ENCODE data around the gene C10orf90. TPM values are rescaled to one million over a fixed set of nuclear protein-coding genes. Genes with fewer than 3 reads are reported as not detected.

C10orf90 gene
- total RNA-seq, 4 donors from 2014 or later = 2.7 to 5.8 (median 4.0) TPM

- intact Hi-C loops (cut with DNase I; ENCODE audit: low total_unique reads) = no loop called here
- 88 to 90% methylated on average over 2 of the region's 2 CpGs for WGBS, 2 donors
- no peak for DNase-seq (ENCODE audit: low spot score in 2 of 2)
- H3K4me3 ChIP-seq (ENCODE audit: low read depth, poor library complexity, severe bottlenecking) = no peak overlapping the region
- no peak for TF ChIP-seq POLR2A (IDR thresholded peaks at IDR 0.05)
- TF ChIP-seq CTCF (IDR thresholded peaks at IDR 0.05) = no peak
Measured at GRCh38 chr10:126654579-126654978, 15.9 kb downstream of the C10orf90 start.

GRCh38 chr10:126651467-126651866 is 19.0 kb downstream of the C10orf90 start:
- intact Hi-C loops (cut with DNase I; ENCODE audit: low total_unique reads) = no loop called here
- no peak overlapping the region for H3K4me3 ChIP-seq (ENCODE audit: low read depth, poor library complexity, severe bottlenecking)
- WGBS, 2 donors = 65 to 72% methylated on average over 3 of the region's 3 CpGs
- no peak for TF ChIP-seq CTCF (IDR thresholded peaks at IDR 0.05)
- no peak for TF ChIP-seq POLR2A (IDR thresholded peaks at IDR 0.05)
- DNase-seq (ENCODE audit: low spot score in 2 of 2) = no peak

- peak in 1 of 2 donors; percentile 5 for DNase-seq (ENCODE audit: low spot score in 2 of 2)
- WGBS, 2 donors = 92% methylated on average over 7 of the region's 7 CpGs
Measured at GRCh38 chr10:126650161-126650560, 20.3 kb downstream of the C10orf90 start.

GRCh38 chr10:126647116-126647515 is 23.4 kb downstream of the C10orf90 start:
- DNase-seq (ENCODE audit: low spot score in 2 of 2) = peak in 1 of 2 donors; percentile 34
- 79 to 85% methylated on average over 5 of the region's 5 CpGs for WGBS, 2 donors
- H3K4me3 ChIP-seq (ENCODE audit: low read depth, poor library complexity, severe bottlenecking) = no peak overlapping the region
- intact Hi-C loops (cut with DNase I; ENCODE audit: low total_unique reads) = no loop called here
- TF ChIP-seq POLR2A (IDR thresholded peaks at IDR 0.05) = no peak
- no peak for TF ChIP-seq CTCF (IDR thresholded peaks at IDR 0.05)

More at GRCh38 chr10:126650161-126650560, 20.3 kb downstream of the C10orf90 start:
- TF ChIP-seq CTCF (IDR thresholded peaks at IDR 0.05) = no peak
- no peak for TF ChIP-seq POLR2A (IDR thresholded peaks at IDR 0.05)
- no peak overlapping the region for H3K4me3 ChIP-seq (ENCODE audit: low read depth, poor library complexity, severe bottlenecking)
- intact Hi-C loops (cut with DNase I; ENCODE audit: low total_unique reads) = no loop called here

GRCh38 chr10:126646110-126646509 is 24.4 kb downstream of the C10orf90 start:
- no peak overlapping the region for H3K4me3 ChIP-seq (ENCODE audit: low read depth, poor library complexity, severe bottlenecking)
- no peak for TF ChIP-seq CTCF (IDR thresholded peaks at IDR 0.05)
- TF ChIP-seq POLR2A (IDR thresholded peaks at IDR 0.05) = no peak
- intact Hi-C loops (cut with DNase I; ENCODE audit: low total_unique reads) = no loop called here
- 48 to 61% methylated on average over 4 of the region's 4 CpGs for WGBS, 2 donors
- no peak for DNase-seq (ENCODE audit: low spot score in 2 of 2)

- peak in 1 of 2 donors; percentile 59 for DNase-seq (ENCODE audit: low spot score in 2 of 2)
- no peak for TF ChIP-seq POLR2A (IDR thresholded peaks at IDR 0.05)
- TF ChIP-seq CTCF (IDR thresholded peaks at IDR 0.05) = no peak
- no peak overlapping the region for H3K4me3 ChIP-seq (ENCODE audit: low read depth, poor library complexity, severe bottlenecking)
- WGBS, 2 donors = 36 to 38% methylated on average over 3 of the region's 3 CpGs
- intact Hi-C loops (cut with DNase I; ENCODE audit: low total_unique reads) = no loop called here
Measured at GRCh38 chr10:126640401-126640800, 30.1 kb downstream of the C10orf90 start.
